Parathyroid adenoma (tissue), 2 donors: ENCODE results near the gene MRPL38.

Source experiments
- H2AFZ ChIP-seq: fragments of 300-600 bp; sonication (generic); one replicate; pipeline ENCODE4 v1.7.0; 2017; ENCODE audit warnings: antibody characterized with exemption, mild to moderate bottlenecking
- H3K27ac ChIP-seq: fragments of 300-600 bp; sonication (generic); one replicate; pipeline ENCODE4 v1.7.0; 2017
- H3K27me3 ChIP-seq: fragments of 300-600 bp; sonication (generic); one replicate; pipeline ENCODE4 v1.7.0; 2017; ENCODE audit warnings: low read length; ENCODE audit not compliant: control insufficient read depth, insufficient read depth
- H3K36me3 ChIP-seq: fragments of 300-600 bp; sonication (generic); one replicate; pipeline ENCODE4 v1.7.0; 2017; ENCODE audit warnings: low read length; ENCODE audit not compliant: control insufficient read depth, insufficient read depth
- H3K4me1 ChIP-seq: fragments of 300-600 bp; sonication (generic); one replicate; pipeline ENCODE4 v1.7.0; 2017; ENCODE audit warnings: control low read depth
- H3K4me2 ChIP-seq: fragments of 300-600 bp; sonication (generic); one replicate; pipeline ENCODE4 v1.7.0; 2017; ENCODE audit warnings: low read length
- H3K4me3 ChIP-seq: fragments of 300-600 bp; sonication (generic); one replicate; pipeline ENCODE4 v1.7.0; 2017; ENCODE audit warnings: low read depth, low read length
- H3K79me2 ChIP-seq: fragments of 300-600 bp; sonication (generic); one replicate; pipeline ENCODE4 v1.7.0; 2017; ENCODE audit warnings: control low read depth
- H3K9ac ChIP-seq: fragments of 300-600 bp; sonication (generic); one replicate; pipeline ENCODE4 v1.7.0; 2017; ENCODE audit warnings: mild to moderate bottlenecking
- H3K9me3 ChIP-seq: fragments of 300-600 bp; sonication (generic); one replicate; pipeline ENCODE4 v1.7.0; 2017; ENCODE audit warnings: low read length; ENCODE audit not compliant: control insufficient read depth
- TF ChIP-seq, protein P1 (sequence below): fragments of 300-600 bp; sonication (generic); IDR thresholded peaks from one replicate; pipeline ENCODE4 v1.7.0; 2017; ENCODE audit warnings: antibody characterized with exemption, mild to moderate bottlenecking
- donor health status: primary hyperparathyroidism.

Gene MRPL38

DNA sequence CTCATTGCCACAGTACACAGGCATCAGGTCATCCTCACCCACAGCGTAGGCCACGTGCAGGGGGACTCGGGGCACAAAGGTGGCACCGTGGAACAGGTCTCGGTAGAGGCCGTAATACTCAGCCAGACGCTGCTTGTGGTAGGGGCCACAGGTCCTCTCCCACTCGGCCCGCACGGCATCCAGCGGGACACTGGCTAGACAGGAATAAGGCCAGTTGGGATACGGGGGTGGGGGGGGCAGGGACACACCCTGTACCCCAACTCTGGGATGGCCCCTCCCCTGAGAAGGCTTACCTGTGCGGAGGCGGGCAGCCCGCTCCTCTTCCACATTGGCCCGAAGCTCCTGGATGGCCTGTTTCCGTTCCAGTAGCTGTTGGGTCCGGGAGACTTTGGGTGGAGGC is 3.0 kb downstream of the MRPL38 start:
- no peaks in the 10 kb centered on the region for H3K36me3 ChIP-seq
- no peak overlapping the region for H3K4me3 ChIP-seq
- no peak overlapping the region for H3K9ac ChIP-seq
- no peaks in the 10 kb centered on the region for H3K9me3 ChIP-seq
- H3K27ac ChIP-seq: no peak overlapping the region
- peaks cover 13% of the 10 kb centered on the region for H3K79me2 ChIP-seq
- peaks cover 3% of the 10 kb centered on the region for H3K4me1 ChIP-seq
- H3K4me2 ChIP-seq: no peak overlapping the region
- no peaks in the 10 kb centered on the region for H3K27me3 ChIP-seq
- H2AFZ ChIP-seq: no peak overlapping the region
- TF ChIP-seq, protein P1, sequence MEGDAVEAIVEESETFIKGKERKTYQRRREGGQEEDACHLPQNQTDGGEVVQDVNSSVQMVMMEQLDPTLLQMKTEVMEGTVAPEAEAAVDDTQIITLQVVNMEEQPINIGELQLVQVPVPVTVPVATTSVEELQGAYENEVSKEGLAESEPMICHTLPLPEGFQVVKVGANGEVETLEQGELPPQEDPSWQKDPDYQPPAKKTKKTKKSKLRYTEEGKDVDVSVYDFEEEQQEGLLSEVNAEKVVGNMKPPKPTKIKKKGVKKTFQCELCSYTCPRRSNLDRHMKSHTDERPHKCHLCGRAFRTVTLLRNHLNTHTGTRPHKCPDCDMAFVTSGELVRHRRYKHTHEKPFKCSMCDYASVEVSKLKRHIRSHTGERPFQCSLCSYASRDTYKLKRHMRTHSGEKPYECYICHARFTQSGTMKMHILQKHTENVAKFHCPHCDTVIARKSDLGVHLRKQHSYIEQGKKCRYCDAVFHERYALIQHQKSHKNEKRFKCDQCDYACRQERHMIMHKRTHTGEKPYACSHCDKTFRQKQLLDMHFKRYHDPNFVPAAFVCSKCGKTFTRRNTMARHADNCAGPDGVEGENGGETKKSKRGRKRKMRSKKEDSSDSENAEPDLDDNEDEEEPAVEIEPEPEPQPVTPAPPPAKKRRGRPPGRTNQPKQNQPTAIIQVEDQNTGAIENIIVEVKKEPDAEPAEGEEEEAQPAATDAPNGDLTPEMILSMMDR: no peak

DNA sequence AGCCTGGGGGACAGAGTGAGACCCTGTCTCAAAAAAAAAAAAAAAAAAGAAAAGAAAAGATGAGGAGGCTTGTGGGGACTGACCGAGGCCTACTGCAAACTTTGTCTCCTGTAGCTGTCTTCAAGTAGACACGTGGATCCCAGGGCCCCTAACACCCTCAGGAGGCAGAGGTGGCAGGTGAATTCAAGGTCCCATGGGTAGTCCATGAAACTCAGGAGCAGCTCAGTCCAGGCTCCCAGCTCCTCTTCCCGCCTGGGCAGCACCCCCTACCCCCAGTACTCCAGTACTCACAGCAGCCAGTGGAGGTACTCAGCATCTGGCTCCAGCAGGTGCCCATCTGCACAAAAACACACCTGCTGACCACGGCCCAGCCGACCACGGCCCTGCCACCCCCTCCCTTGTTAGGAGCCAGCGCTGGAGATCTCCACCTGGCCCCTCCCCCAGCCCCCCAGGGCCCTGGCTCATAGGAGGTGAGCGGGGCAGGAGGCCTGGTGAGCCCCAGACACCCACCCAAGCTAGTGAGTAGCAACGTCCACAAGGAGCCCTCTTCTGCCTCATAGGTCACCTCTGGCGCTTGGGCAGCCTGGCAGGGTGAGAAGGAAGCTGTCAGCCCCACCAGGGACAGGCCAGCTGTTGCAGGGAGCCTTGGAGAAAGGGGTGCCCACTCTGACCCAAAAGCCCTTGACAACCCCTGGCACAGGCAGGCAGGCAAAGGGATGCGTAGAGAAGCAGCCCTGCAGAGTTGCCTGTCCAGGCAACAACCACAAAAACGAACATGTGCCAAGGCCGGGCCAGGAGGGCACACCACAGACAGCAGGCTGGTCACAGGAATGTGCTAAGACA is 3.8 kb downstream of the MRPL38 start:
- no peak overlapping the region for H3K27ac ChIP-seq
- TF ChIP-seq, protein P1: no peak
- no peaks in the 10 kb centered on the region for H3K9me3 ChIP-seq
- no peak overlapping the region for H3K4me3 ChIP-seq
- peaks cover 14% of the 10 kb centered on the region for H3K79me2 ChIP-seq
- H3K27me3 ChIP-seq: no peaks in the 10 kb centered on the region
- H2AFZ ChIP-seq: no peak overlapping the region
- H3K9ac ChIP-seq: no peak overlapping the region
- H3K4me1 ChIP-seq: peaks cover 3% of the 10 kb centered on the region
- no peaks in the 10 kb centered on the region for H3K36me3 ChIP-seq
- no peak overlapping the region for H3K4me2 ChIP-seq

DNA sequence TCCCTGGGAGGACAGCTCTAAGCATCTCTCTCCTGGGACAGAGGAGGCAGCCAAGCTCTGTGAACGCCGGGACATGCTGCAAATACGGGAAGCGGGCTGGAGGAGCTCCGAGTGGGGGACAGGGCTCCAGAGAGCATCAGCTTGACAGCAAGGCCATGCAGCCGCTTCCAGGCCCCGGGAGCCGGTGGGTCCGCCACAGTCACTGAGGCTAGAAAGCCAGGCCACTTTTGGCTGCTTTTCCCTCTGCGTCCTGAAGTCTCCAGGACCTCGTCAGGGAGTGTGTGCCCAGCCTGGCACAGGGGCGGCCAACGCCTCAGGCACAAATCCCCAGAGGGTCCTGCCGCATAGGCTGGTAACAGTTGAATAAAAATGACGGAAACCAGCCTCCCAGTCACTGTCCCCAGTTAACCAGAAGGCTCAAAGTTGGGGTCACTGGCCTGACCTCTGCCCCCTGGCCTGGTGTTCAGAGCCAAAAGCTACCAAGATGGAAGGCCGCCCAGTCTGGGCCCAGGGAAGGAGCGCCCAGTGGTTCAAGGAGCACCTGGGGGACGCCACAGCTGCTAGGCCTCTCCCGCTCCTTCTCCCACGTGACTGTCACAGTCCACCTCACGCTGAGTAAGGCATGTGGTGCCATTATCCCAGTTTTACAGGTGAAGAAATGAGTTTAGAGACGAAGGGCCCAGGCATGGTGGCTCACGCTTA is 4.8 kb downstream of the MRPL38 start:
- no peaks in the 10 kb centered on the region for H3K27me3 ChIP-seq
- peaks cover 21% of the 10 kb centered on the region for H3K79me2 ChIP-seq
- H3K4me2 ChIP-seq: no peak overlapping the region
- H3K9me3 ChIP-seq: no peaks in the 10 kb centered on the region
- no peak overlapping the region for H3K27ac ChIP-seq
- TF ChIP-seq, protein P1: no peak
- H3K4me3 ChIP-seq: no peak overlapping the region
- no peak overlapping the region for H3K9ac ChIP-seq
- H2AFZ ChIP-seq: no peak overlapping the region
- peaks cover 12% of the 10 kb centered on the region for H3K4me1 ChIP-seq
- H3K36me3 ChIP-seq: no peaks in the 10 kb centered on the region

DNA sequence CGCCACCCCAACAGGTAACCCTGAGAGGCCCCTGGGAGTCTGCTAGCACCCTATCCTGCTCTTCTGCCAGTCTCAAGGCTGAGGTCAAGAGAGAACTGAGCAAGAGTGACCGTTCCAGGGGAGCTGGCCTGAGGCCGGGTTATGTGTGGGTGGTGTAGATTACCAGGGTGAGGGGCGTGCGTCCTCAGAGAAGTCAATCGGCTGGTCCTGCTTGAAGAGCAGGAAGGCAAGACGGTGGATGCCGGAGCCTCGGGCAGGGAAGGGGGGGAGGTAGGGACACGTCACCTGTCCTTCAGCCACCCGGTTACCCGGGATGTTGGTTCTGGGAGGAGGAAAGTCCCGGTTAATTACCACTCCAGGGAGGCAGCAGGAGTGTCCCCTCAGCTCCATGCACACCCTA is 5.3 kb downstream of the MRPL38 start:
- Histone ChIP-seq H3K36me3 (no peaks in the 10 kb centered on the region), H2AFZ (no peak overlapping the region), H3K27me3 (no peaks in the 10 kb centered on the region), H3K4me2 (no peak overlapping the region), H3K4me1 (peaks cover 12% of the 10 kb centered on the region), H3K79me2 (peaks cover 21% of the 10 kb centered on the region), H3K9me3 (no peaks in the 10 kb centered on the region), H3K4me3 (no peak overlapping the region), H3K27ac (no peak overlapping the region), H3K9ac (no peak overlapping the region)
- TF ChIP-seq, protein P1: no peak
